Measurements from ENCODE around the gene SAMD7.

The SAMD7 gene

GRCh38 chr3:169914321-169914720, 2.9 kb downstream of the SAMD7 start:
- Histone ChIP-seq H3K9ac (ENCODE audit: low read length) (no peak overlapping the region), H3K4me1 (ENCODE audit: control insufficient read depth, insufficient read depth, low read length) (no peaks in the 10 kb centered on the region), H3K27me3 (ENCODE audit: control insufficient read depth, insufficient read depth, low read length) (no peaks in the 10 kb centered on the region), H3K9me3 (ENCODE audit: control insufficient read depth, low read length) (no peaks in the 10 kb centered on the region), H3K4me3 (ENCODE audit: low read length) (no peak overlapping the region), H3K36me3 (ENCODE audit: control insufficient read depth, insufficient read depth, low read length) (no peaks in the 10 kb centered on the region)

DNA sequence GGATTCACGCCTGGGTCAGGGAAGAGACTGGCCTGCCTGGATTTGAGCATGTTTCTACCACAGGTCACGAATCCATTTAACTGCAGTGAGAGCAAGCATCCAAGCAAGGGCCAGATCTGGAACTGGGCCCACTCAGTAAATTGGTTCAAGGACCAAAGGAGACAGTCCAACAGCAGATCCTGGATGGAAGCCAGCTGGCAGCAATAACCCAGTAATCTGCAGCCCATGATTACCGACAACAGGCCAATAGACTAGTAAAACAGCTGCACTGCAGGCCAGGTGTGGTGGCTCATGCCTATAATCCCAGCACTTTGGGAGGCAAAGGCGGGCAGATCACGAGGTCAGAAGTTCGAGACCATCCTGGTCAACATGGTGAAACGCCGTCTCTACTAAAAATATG, 11.8 kb downstream of the SAMD7 start:
- H3K27me3 ChIP-seq (ENCODE audit: control insufficient read depth, insufficient read depth, low read length) = peaks cover 3% of the 10 kb centered on the region
- H3K9me3 ChIP-seq (ENCODE audit: control insufficient read depth, low read length) = no peaks in the 10 kb centered on the region
- no peaks in the 10 kb centered on the region for H3K36me3 ChIP-seq (ENCODE audit: control insufficient read depth, insufficient read depth, low read length)
- no peaks in the 10 kb centered on the region for H3K4me1 ChIP-seq (ENCODE audit: control insufficient read depth, insufficient read depth, low read length)
- no peak overlapping the region for H3K4me3 ChIP-seq (ENCODE audit: low read length)
- H3K9ac ChIP-seq (ENCODE audit: low read length) = no peak overlapping the region

GRCh38 chr3:169923831-169924230, 12.5 kb downstream of the SAMD7 start:
- H3K27me3 ChIP-seq (ENCODE audit: control insufficient read depth, insufficient read depth, low read length) = peaks cover 3% of the 10 kb centered on the region
- no peaks in the 10 kb centered on the region for H3K36me3 ChIP-seq (ENCODE audit: control insufficient read depth, insufficient read depth, low read length)
- no peaks in the 10 kb centered on the region for H3K4me1 ChIP-seq (ENCODE audit: control insufficient read depth, insufficient read depth, low read length)
- no peaks in the 10 kb centered on the region for H3K9me3 ChIP-seq (ENCODE audit: control insufficient read depth, low read length)
- H3K4me3 ChIP-seq (ENCODE audit: low read length) = no peak overlapping the region
- no peak overlapping the region for H3K9ac ChIP-seq (ENCODE audit: low read length)

DNA sequence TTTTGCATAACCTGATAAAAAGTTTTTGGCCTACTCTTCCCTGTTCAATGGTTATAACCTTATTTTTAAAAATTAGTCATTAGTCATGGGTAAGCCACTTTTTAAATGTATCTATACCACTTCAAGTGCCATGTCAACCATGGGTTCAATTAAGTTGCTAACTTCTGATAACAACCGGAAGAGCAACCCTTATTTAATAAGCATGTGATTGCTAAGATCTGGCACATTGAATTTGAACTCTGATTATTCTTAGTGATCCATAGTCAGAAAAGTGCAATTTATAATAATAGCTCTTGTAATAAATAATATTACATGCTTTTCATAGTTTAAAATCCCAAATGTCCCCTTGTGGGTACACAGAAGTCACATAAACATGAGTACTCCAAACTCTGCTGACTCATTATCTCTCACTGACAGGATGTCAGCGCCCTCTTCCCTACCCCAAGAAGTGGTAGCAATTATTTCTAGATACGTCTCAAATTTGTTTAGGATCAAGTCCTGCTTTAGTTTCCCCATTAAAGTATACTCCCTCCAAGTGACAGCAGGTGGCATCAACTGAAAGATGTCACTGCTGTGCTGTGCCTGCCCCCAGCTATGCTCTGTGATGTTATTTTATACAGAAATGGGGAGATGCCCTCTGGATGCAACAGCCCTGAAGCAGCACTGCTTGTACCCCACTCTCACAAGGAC, 18.6 kb downstream of the SAMD7 start:
- H3K4me3 ChIP-seq (ENCODE audit: low read length) = no peak overlapping the region
- H3K9ac ChIP-seq (ENCODE audit: low read length) = no peak overlapping the region
- no peaks in the 10 kb centered on the region for H3K4me1 ChIP-seq (ENCODE audit: control insufficient read depth, insufficient read depth, low read length)

GRCh38 chr3:169930843-169931242, 19.5 kb downstream of the SAMD7 start:
- H3K4me1 ChIP-seq (ENCODE audit: control insufficient read depth, insufficient read depth, low read length) = no peaks in the 10 kb centered on the region
- H3K4me3 ChIP-seq (ENCODE audit: low read length) = no peak overlapping the region
- no peaks in the 10 kb centered on the region for H3K9me3 ChIP-seq (ENCODE audit: control insufficient read depth, low read length)
- no peaks in the 10 kb centered on the region for H3K36me3 ChIP-seq (ENCODE audit: control insufficient read depth, insufficient read depth, low read length)
- H3K9ac ChIP-seq (ENCODE audit: low read length) = no peak overlapping the region
- H3K27me3 ChIP-seq (ENCODE audit: control insufficient read depth, insufficient read depth, low read length) = peaks cover 9% of the 10 kb centered on the region

More for the DNA sequence above, 18.6 kb downstream of the SAMD7 start:
- no peaks in the 10 kb centered on the region for H3K36me3 ChIP-seq (ENCODE audit: control insufficient read depth, insufficient read depth, low read length)
- H3K9me3 ChIP-seq (ENCODE audit: control insufficient read depth, low read length) = no peaks in the 10 kb centered on the region
- peaks cover 9% of the 10 kb centered on the region for H3K27me3 ChIP-seq (ENCODE audit: control insufficient read depth, insufficient read depth, low read length)

- Histone ChIP-seq H3K27me3 (ENCODE audit: control insufficient read depth, insufficient read depth, low read length) (peaks cover 6% of the 10 kb centered on the region), H3K9ac (ENCODE audit: low read length) (no peak overlapping the region), H3K36me3 (ENCODE audit: control insufficient read depth, insufficient read depth, low read length) (no peaks in the 10 kb centered on the region), H3K4me1 (ENCODE audit: control insufficient read depth, insufficient read depth, low read length) (no peaks in the 10 kb centered on the region), H3K4me3 (ENCODE audit: low read length) (no peak overlapping the region), H3K9me3 (ENCODE audit: control insufficient read depth, low read length) (no peaks in the 10 kb centered on the region)
These were observed 20.6 kb downstream of the SAMD7 start for GRCh38 chr3:169931747-169932520.

- Histone ChIP-seq H3K9ac (ENCODE audit: low read length) (no peak overlapping the region), H3K9me3 (ENCODE audit: control insufficient read depth, low read length) (no peaks in the 10 kb centered on the region), H3K27me3 (ENCODE audit: control insufficient read depth, insufficient read depth, low read length) (peaks cover 4% of the 10 kb centered on the region), H3K4me3 (ENCODE audit: low read length) (no peak overlapping the region), H3K4me1 (ENCODE audit: control insufficient read depth, insufficient read depth, low read length) (no peaks in the 10 kb centered on the region), H3K36me3 (ENCODE audit: control insufficient read depth, insufficient read depth, low read length) (no peaks in the 10 kb centered on the region)
These were observed 27.9 kb downstream of the SAMD7 start for GRCh38 chr3:169939320-169939719.

- Histone ChIP-seq H3K9ac (ENCODE audit: low read length) (no peak overlapping the region), H3K4me3 (ENCODE audit: low read length) (no peak overlapping the region), H3K4me1 (ENCODE audit: control insufficient read depth, insufficient read depth, low read length) (no peaks in the 10 kb centered on the region), H3K36me3 (ENCODE audit: control insufficient read depth, insufficient read depth, low read length) (no peaks in the 10 kb centered on the region), H3K27me3 (ENCODE audit: control insufficient read depth, insufficient read depth, low read length) (peaks cover 4% of the 10 kb centered on the region), H3K9me3 (ENCODE audit: control insufficient read depth, low read length) (no peaks in the 10 kb centered on the region)
These were observed 28.4 kb downstream of the SAMD7 start for GRCh38 chr3:169939751-169940150.

DNA sequence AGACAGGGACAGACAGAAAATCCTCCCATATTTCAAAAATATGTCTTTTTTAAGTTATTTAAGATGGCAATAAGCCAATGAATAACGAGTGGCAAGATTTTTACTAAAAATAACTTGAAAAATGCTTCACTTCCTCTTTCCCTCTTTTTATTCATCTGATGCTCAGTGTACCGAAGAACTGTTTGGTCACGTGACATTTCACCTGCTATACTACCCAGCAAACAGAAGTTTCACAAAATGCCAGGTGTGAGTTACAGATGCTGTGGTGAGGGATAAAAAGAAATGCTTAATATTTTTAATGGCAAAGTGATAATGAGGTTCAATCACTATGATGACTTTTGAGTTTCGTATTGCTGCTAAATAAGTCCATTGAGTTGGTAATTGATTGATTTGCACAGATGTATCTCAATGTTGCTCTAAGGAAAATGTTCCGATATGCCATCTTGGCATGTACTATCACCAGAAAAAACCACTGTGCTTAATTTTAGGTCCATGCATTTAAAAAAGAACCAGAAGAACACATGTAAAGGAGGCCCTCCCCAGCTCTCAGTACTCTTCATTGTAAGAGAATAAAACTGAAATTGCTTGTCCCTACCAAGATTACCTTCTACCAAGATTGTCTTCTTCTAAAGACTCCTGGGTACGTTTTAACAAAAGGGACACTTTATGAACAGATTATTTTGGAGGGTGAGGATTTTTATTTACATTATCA, 29.3 kb downstream of the SAMD7 start:
- H3K4me1 ChIP-seq (ENCODE audit: control insufficient read depth, insufficient read depth, low read length) = no peaks in the 10 kb centered on the region
- H3K36me3 ChIP-seq (ENCODE audit: control insufficient read depth, insufficient read depth, low read length) = no peaks in the 10 kb centered on the region
- H3K9ac ChIP-seq (ENCODE audit: low read length) = no peak overlapping the region
- no peaks in the 10 kb centered on the region for H3K9me3 ChIP-seq (ENCODE audit: control insufficient read depth, low read length)
- peaks cover 4% of the 10 kb centered on the region for H3K27me3 ChIP-seq (ENCODE audit: control insufficient read depth, insufficient read depth, low read length)
- H3K4me3 ChIP-seq (ENCODE audit: low read length) = no peak overlapping the region

GRCh38 chr3:169945313-169945712, 33.9 kb downstream of the SAMD7 start:
- H3K27me3 ChIP-seq (ENCODE audit: control insufficient read depth, insufficient read depth, low read length) = peaks cover 4% of the 10 kb centered on the region
- no peak overlapping the region for H3K4me3 ChIP-seq (ENCODE audit: low read length)
- no peaks in the 10 kb centered on the region for H3K36me3 ChIP-seq (ENCODE audit: control insufficient read depth, insufficient read depth, low read length)
- peaks cover 11% of the 10 kb centered on the region for H3K4me1 ChIP-seq (ENCODE audit: control insufficient read depth, insufficient read depth, low read length)
- H3K9ac ChIP-seq (ENCODE audit: low read length) = no peak overlapping the region
- no peaks in the 10 kb centered on the region for H3K9me3 ChIP-seq (ENCODE audit: control insufficient read depth, low read length)

DNA sequence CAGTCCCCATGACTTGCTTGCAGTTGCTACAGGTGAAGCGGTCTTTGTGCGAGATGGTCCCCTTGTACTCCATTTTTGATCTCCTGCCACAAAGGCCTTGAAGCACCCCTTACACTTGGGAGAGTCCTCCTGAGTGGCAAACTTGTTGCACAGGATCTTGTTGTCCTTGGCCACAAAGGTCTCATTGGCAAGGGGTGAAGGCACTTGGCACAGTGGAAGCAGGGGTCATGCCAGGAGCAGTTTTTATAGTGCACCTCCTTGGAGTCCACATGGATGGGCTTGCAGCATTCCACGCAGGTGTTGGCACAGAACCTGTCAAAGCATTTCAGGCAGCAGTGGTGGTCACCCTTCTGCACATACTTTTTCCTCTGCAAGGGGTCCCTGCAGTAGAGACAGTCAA, 35.0 kb downstream of the SAMD7 start:
- Histone ChIP-seq H3K4me1 (ENCODE audit: control insufficient read depth, insufficient read depth, low read length) (peaks cover 11% of the 10 kb centered on the region), H3K36me3 (ENCODE audit: control insufficient read depth, insufficient read depth, low read length) (no peaks in the 10 kb centered on the region), H3K27me3 (ENCODE audit: control insufficient read depth, insufficient read depth, low read length) (peaks cover 4% of the 10 kb centered on the region)

More for the DNA sequence above, 35.0 kb downstream of the SAMD7 start:
- no peak overlapping the region for H3K4me3 ChIP-seq (ENCODE audit: low read length)
- H3K9me3 ChIP-seq (ENCODE audit: control insufficient read depth, low read length) = no peaks in the 10 kb centered on the region
- H3K9ac ChIP-seq (ENCODE audit: low read length) = no peak overlapping the region

Data from mucosa of stomach (tissue), 1 donor.